Thoracic aorta (tissue), 2 donors: ENCODE results near the gene MKLN1. TPM values are rescaled to one million over a fixed set of nuclear protein-coding genes. Genes with fewer than 3 reads are reported as not detected.

Source experiments
- ATAC-seq: fragments of 150-250 bp; one replicate; pipeline ENCODE4 v1.8.0; 2017; ENCODE audit warnings: low read depth; ENCODE audit not compliant: insufficient number of reproducible peaks, low FRiP score
- DNase-seq: peaks from one replicate; pipeline ENCODE4 v3.0.0-alpha.2; 2020; ENCODE audit warnings: low spot score
- H3K27ac ChIP-seq, 2 donors: fragments of 200-600 bp; sonication (generic); 1 replicate in 1 of 2; 2 replicates in 1 of 2; pipeline ENCODE4 v1.5.1; 2016; ENCODE audit warnings: mild to moderate bottlenecking in 2 of 2, moderate library complexity in 2 of 2
- H3K27me3 ChIP-seq: fragments of 200-600 bp; sonication (generic); replicated peaks from 2 replicates; pipeline ENCODE4 v1.6.0; 2016; ENCODE audit warnings: mild to moderate bottlenecking; ENCODE audit not compliant: insufficient read depth
- H3K36me3 ChIP-seq: fragments of 200-600 bp; sonication (generic); one replicate; pipeline ENCODE4 v1.5.1; 2016
- H3K4me1 ChIP-seq, 2 donors: fragments of 200-600 bp; sonication (generic); 1 replicate in 1 of 2; 2 replicates in 1 of 2; pipeline versions ENCODE4 v1.5.1 to v1.6.0; 2016; ENCODE audit warnings: low read depth in 2 of 2, mild to moderate bottlenecking in 1 of 2; ENCODE audit not compliant: control insufficient read depth in 1 of 2
- H3K4me3 ChIP-seq: fragments of 200-600 bp; sonication (generic); 2 replicates; pipeline ENCODE4 v1.5.1; 2016; ENCODE audit warnings: mild to moderate bottlenecking
- H3K9me3 ChIP-seq: fragments of 200-600 bp; sonication (generic); 2 replicates; pipeline ENCODE4 v1.5.1; 2016
- total RNA-seq, 2 donors: library from RNA; depleted of rRNA; stranded (reverse); fragments of >200 nt; gene quantifications; one replicate each; pipeline versions ENCODE4 v1.1.0 to v1.2.3, GENCODE V29; 2016
- TF ChIP-seq, protein P1 (sequence below): fragments of 200-600 bp; sonication (generic); IDR thresholded peaks from one replicate; pipeline ENCODE4 v1.5.1; 2019; ENCODE audit warnings: antibody characterized with exemption

Gene MKLN1
- total RNA-seq, 2 donors from 2014 or later, result 56.7 to 82.4 TPM

DNA sequence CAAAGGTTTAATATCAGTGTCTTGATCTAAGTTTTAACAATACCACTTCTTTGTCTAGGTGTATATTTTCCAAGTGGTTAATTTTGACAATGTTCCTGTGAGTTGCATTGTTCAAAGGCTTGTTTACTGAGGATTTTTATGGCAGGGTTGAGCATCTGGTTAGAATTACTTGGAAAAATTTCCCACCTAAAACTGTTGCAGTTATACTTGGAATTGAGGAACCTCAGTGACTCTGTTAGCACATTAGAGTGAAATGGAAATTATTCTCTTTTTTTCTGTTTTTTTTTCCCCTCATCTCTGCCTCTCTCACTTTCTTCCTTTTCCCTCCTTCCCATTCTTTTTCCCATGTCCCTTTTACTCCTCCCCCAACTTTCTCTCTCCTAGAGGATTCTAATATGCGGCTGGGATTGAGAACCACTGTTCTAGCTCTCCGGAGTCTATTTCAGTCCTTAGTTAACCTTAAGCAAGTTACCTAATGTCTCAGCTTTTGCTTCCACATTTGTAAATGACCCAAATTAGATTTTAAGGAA is 121.8 kb downstream of the MKLN1 start:
- no peaks in the 10 kb centered on the region for H3K27me3 ChIP-seq
- peaks cover 0 to under 1% of the 10 kb centered on the region in 2 donors for H3K4me1 ChIP-seq
- no peak overlapping the region for H3K27ac ChIP-seq
- ATAC-seq (no peak), DNase-seq (no peak)
- no peak overlapping the region for H3K4me3 ChIP-seq
- H3K9me3 ChIP-seq, result no peaks in the 10 kb centered on the region
- H3K36me3 ChIP-seq, result peaks cover 3% of the 10 kb centered on the region
- TF ChIP-seq, protein P1, sequence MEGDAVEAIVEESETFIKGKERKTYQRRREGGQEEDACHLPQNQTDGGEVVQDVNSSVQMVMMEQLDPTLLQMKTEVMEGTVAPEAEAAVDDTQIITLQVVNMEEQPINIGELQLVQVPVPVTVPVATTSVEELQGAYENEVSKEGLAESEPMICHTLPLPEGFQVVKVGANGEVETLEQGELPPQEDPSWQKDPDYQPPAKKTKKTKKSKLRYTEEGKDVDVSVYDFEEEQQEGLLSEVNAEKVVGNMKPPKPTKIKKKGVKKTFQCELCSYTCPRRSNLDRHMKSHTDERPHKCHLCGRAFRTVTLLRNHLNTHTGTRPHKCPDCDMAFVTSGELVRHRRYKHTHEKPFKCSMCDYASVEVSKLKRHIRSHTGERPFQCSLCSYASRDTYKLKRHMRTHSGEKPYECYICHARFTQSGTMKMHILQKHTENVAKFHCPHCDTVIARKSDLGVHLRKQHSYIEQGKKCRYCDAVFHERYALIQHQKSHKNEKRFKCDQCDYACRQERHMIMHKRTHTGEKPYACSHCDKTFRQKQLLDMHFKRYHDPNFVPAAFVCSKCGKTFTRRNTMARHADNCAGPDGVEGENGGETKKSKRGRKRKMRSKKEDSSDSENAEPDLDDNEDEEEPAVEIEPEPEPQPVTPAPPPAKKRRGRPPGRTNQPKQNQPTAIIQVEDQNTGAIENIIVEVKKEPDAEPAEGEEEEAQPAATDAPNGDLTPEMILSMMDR, result no peak

DNA sequence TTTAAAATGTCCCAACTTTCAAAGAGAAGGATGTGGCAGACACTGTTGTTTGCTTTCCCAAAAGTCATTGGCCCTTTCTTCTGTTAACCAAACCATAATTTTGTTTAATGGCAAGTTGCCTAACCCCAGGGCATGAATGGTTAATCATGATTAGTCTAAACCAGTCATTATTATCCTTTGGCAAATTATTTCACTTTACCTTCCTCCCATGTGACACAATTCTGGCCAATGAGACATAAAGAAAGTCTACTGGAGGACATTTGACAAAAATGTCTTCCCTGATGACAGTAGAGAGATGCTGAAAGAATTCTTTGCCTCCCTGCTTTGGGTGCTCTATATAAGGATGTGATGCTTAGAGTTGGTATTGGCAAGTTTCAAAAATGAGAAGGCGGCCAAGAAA is 126.8 kb downstream of the MKLN1 start:
- no peak overlapping the region for H3K27ac ChIP-seq
- H3K4me3 ChIP-seq, result no peak overlapping the region
- ATAC-seq (no peak), DNase-seq (no peak)
- H3K36me3 ChIP-seq, result no peaks in the 10 kb centered on the region
- TF ChIP-seq, protein P1, result no peak
- H3K9me3 ChIP-seq, result no peaks in the 10 kb centered on the region
- no peaks in the 10 kb centered on the region for H3K27me3 ChIP-seq
- peaks cover 0 to 15% of the 10 kb centered on the region in 2 donors for H3K4me1 ChIP-seq

DNA sequence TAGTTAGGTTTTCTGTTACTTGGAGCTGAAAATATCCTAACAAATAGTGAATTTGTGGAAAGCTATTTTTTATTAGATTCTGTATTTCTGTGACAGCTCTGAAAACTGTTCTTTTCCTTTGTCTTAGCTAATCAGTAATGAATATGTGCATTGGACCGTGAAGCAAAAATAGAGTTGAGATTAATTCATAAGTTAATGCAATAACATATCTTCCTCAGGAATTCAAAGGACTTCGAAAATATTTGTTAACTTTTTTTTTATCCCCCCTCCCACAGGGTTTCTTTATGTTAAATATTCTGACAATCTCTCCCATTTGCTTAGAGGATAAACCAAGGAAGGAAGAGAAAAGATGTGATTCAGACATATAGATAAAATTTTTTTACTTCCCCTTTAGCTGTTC is 127.3 kb downstream of the MKLN1 start:
- TF ChIP-seq, protein P1, result no peak
- Histone ChIP-seq H3K4me3 (no peak overlapping the region), H3K36me3 (no peaks in the 10 kb centered on the region), H3K27me3 (no peaks in the 10 kb centered on the region), H3K27ac (no peak overlapping the region), H3K9me3 (no peaks in the 10 kb centered on the region), H3K4me1 (peaks cover 0 to 15% of the 10 kb centered on the region in 2 donors)
- DNase-seq (no peak), ATAC-seq (no peak)

DNA sequence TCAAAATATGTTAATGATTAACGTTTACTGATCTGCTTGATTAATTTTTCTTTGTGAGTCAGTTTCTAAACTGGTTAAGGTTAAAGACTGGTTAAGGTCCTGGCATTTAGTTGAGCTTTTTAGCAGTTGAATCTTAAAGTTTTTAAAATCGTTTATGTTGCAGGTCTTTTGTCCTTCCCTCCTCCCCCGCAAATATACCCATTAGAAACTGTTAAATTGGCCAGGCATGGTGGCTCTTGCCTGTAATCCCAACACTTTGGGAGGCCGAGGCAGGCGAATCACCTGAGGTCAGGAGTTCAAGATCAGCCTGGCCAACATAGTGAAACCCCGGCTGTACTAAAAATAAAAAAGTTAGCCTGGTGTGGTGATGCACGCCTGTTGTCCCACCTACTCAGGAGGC is 127.9 kb downstream of the MKLN1 start:
- no peak overlapping the region for H3K27ac ChIP-seq

GRCh38 chr7:131456338-131456737 is 128.7 kb downstream of the MKLN1 start:
- H3K4me3 ChIP-seq, result no peak overlapping the region
- H3K9me3 ChIP-seq, result no peaks in the 10 kb centered on the region
- ATAC-seq, result no peak
- no peaks in the 10 kb centered on the region for H3K36me3 ChIP-seq
- no peak for DNase-seq
- peaks cover 0 to 15% of the 10 kb centered on the region in 2 donors for H3K4me1 ChIP-seq
- TF ChIP-seq, protein P1, result no peak
- H3K27me3 ChIP-seq, result no peaks in the 10 kb centered on the region
- no peak overlapping the region for H3K27ac ChIP-seq

More for the DNA sequence above, 127.9 kb downstream of the MKLN1 start:
- no peak for ATAC-seq
- H3K4me1 ChIP-seq, result peaks cover 0 to 15% of the 10 kb centered on the region in 2 donors
- TF ChIP-seq, protein P1, result no peak
- no peak for DNase-seq
- no peaks in the 10 kb centered on the region for H3K27me3 ChIP-seq
- H3K4me3 ChIP-seq, result no peak overlapping the region
- H3K36me3 ChIP-seq, result no peaks in the 10 kb centered on the region
- H3K9me3 ChIP-seq, result no peaks in the 10 kb centered on the region
